HG03439 (cell line): Measurements from ENCODE around the gene POLG.

ENCODE experiments used
- ATAC-seq: cut with Tn5 transposase; IDR thresholded peaks from one replicate; pipeline ENCODE4 v1.9.1; 2021; ENCODE audit warnings: mild to moderate bottlenecking, moderate library complexity; ENCODE audit not compliant: unreplicated experiment

POLG gene

GRCh38 chr15:89327113-89327512 lies 7.5 kb downstream of the POLG start:
- ATAC-seq = no peak

- ATAC-seq = no peak
Observed at GRCh38 chr15:89326316-89326715, 8.3 kb downstream of the POLG start.

- ATAC-seq = no peak
Observed at GRCh38 chr15:89325039-89325803, 9.4 kb downstream of the POLG start.

GRCh38 chr15:89323825-89324224 lies 10.8 kb downstream of the POLG start:
- ATAC-seq = no peak

- ATAC-seq = no peak
Observed at GRCh38 chr15:89322822-89323221, 11.8 kb downstream of the POLG start.

- no peak for ATAC-seq
Observed at GRCh38 chr15:89321521-89322410, 12.9 kb downstream of the POLG start.

GRCh38 chr15:89320200-89320599 lies 14.4 kb downstream of the POLG start:
- ATAC-seq = no peak

- no peak for ATAC-seq
Observed at GRCh38 chr15:89319678-89320077, 14.9 kb downstream of the POLG start.

GRCh38 chr15:89317186-89317720 lies 17.4 kb downstream of the POLG start:
- no peak for ATAC-seq

GRCh38 chr15:89316504-89316903 lies 18.1 kb downstream of the POLG start:
- ATAC-seq = no peak

- no peak for ATAC-seq
Observed at GRCh38 chr15:89315375-89315929, 19.2 kb downstream of the POLG start.

GRCh38 chr15:89309993-89310392 lies 24.6 kb downstream of the POLG start:
- ATAC-seq = no peak

GRCh38 chr15:89308236-89308635 lies 26.4 kb downstream of the POLG start:
- no peak for ATAC-seq

GRCh38 chr15:89307791-89308190 lies 26.8 kb downstream of the POLG start:
- no peak for ATAC-seq

GRCh38 chr15:89307046-89307587 lies 27.5 kb downstream of the POLG start:
- no peak for ATAC-seq

GRCh38 chr15:89305395-89305794 lies 29.2 kb downstream of the POLG start:
- ATAC-seq = no peak

- ATAC-seq = no peak
Observed at GRCh38 chr15:89303986-89304385, 30.6 kb downstream of the POLG start.

GRCh38 chr15:89301304-89302089 lies 33.1 kb downstream of the POLG start:
- ATAC-seq = no peak

GRCh38 chr15:89299896-89300295 lies 34.7 kb downstream of the POLG start:
- ATAC-seq = no peak

GRCh38 chr15:89293012-89293411 lies 41.6 kb downstream of the POLG start:
- ATAC-seq = no peak
